Stimulated activated naive CD8-positive, alpha-beta T cell treated with anti-CD3 and anti-CD28 coated beads, Interleukin-15, Interleukin-2, amounts not matched to agents 100 ng/mL and 50 ng/mL, for 24 hours (primary cell): Measurements from ENCODE around the gene OR51E1.

ENCODE experiments used
- H3K27ac Mint-ChIP-seq: one replicate; pipeline ENCODE4 v1.8.0; 2021; ENCODE audit warnings: mild to moderate bottlenecking, mixed read lengths
- H3K27me3 Mint-ChIP-seq: one replicate; pipeline ENCODE4 v1.8.0; 2021; ENCODE audit warnings: mixed read lengths
- H3K36me3 Mint-ChIP-seq: one replicate; pipeline ENCODE4 v1.8.0; 2021; ENCODE audit warnings: low read depth, mixed read lengths
- H3K4me1 Mint-ChIP-seq: one replicate; pipeline ENCODE4 v1.8.0; 2021; ENCODE audit warnings: low read depth, mixed read lengths
- H3K4me3 Mint-ChIP-seq: one replicate; pipeline ENCODE4 v1.8.0; 2021; ENCODE audit warnings: mild to moderate bottlenecking, mixed read lengths
- H3K9me3 Mint-ChIP-seq: one replicate; pipeline ENCODE4 v1.8.0; 2021; ENCODE audit warnings: mixed read lengths

The OR51E1 gene

GRCh38 chr11:4673781-4674180, 30.0 kb downstream of the OR51E1 start:
- Mint-ChIP-seq H3K27ac (no peak overlapping the region), H3K27me3 (peaks cover 28% of the 10 kb centered on the region), H3K36me3 (no peaks in the 10 kb centered on the region), H3K4me3 (no peak overlapping the region), H3K9me3 (no peaks in the 10 kb centered on the region), H3K4me1 (no peaks in the 10 kb centered on the region)

- Mint-ChIP-seq H3K27me3 (peaks cover 24% of the 10 kb centered on the region), H3K27ac (no peak overlapping the region), H3K4me3 (no peak overlapping the region), H3K9me3 (no peaks in the 10 kb centered on the region), H3K4me1 (no peaks in the 10 kb centered on the region), H3K36me3 (no peaks in the 10 kb centered on the region)
These were observed 34.2 kb downstream of the OR51E1 start for GRCh38 chr11:4677948-4678347.

- H3K27ac Mint-ChIP-seq: no peak overlapping the region
- no peak overlapping the region for H3K4me3 Mint-ChIP-seq
- H3K4me1 Mint-ChIP-seq: no peaks in the 10 kb centered on the region
- H3K36me3 Mint-ChIP-seq: no peaks in the 10 kb centered on the region
- H3K27me3 Mint-ChIP-seq: peaks cover 19% of the 10 kb centered on the region
- H3K9me3 Mint-ChIP-seq: no peaks in the 10 kb centered on the region
These were observed 36.6 kb downstream of the OR51E1 start for GRCh38 chr11:4680341-4680740.

DNA sequence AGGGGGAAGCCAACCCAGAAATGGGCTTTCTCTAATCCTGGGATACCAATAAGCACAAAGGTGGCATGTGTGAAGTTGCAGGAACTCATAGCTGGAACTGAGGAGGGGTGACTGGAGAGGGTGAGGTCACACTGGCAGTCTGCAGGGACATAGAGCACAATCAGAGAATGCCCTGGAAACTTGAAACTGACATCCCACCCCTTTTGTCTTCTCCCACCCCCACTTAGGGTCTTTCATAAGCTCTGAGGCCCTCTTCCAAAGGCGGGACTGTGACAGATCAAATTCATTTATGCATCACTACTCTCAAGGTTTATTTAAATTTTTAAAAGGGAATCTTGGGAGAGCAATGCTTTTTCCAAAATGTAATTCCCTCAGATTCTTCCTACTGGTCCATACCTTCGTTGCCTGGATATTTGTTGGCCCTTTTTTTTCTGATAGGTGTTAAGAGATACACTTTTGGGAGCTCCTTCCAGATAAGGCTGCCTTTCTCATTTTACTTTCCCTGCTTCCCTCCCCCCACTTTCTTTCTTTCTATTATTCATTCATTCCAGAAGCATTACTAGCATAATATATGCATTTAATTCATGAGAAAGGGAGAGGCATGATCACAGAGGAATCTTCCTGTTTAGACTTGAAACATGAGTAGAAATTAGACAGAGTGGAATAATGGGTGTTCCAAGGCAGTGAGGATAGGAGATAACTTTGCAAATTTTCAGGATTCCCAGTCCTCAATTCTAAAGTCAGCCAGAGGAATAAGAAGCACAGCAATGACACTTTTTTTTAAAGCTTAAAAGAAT, 39.0 kb downstream of the OR51E1 start:
- Mint-ChIP-seq H3K36me3 (no peaks in the 10 kb centered on the region), H3K4me1 (no peaks in the 10 kb centered on the region), H3K27me3 (peaks cover 11% of the 10 kb centered on the region), H3K27ac (no peak overlapping the region), H3K9me3 (no peaks in the 10 kb centered on the region), H3K4me3 (no peak overlapping the region)

GRCh38 chr11:4684631-4685285, 41.0 kb downstream of the OR51E1 start:
- Mint-ChIP-seq H3K27me3 (peaks cover 11% of the 10 kb centered on the region), H3K36me3 (no peaks in the 10 kb centered on the region), H3K9me3 (no peaks in the 10 kb centered on the region), H3K27ac (no peak overlapping the region), H3K4me1 (no peaks in the 10 kb centered on the region), H3K4me3 (no peak overlapping the region)

GRCh38 chr11:4695442-4695841, 51.7 kb downstream of the OR51E1 start:
- H3K36me3 Mint-ChIP-seq: no peaks in the 10 kb centered on the region
- H3K9me3 Mint-ChIP-seq: no peaks in the 10 kb centered on the region
- no peaks in the 10 kb centered on the region for H3K4me1 Mint-ChIP-seq
- peaks cover 7% of the 10 kb centered on the region for H3K27me3 Mint-ChIP-seq
- no peak overlapping the region for H3K4me3 Mint-ChIP-seq
- H3K27ac Mint-ChIP-seq: no peak overlapping the region

DNA sequence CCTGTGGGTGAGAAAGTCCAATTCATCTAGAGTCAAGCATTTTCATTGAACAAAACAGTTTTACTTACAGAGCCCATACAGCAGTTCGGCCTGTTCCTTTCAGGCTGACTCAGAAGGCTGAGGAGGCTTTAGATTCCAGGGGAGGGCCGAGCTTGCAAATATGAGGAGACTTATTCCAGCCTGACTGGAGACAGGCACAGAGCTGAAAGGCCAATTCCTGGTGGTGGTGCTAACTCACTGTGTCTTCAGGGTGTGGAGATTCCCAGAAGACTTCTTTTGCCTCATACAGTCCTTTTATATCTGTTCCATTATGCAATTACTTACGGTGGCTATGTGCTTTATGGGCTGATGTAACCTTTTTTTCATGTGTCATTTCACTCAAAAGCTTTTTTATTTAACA, 53.8 kb downstream of the OR51E1 start, which contains the start of gene OR51E2:
OR51E2 (minus strand) TSS at position 269 of the 400 bp plus-strand sequence. CDS start 15,142 bp downstream, outside the sequence.
- Mint-ChIP-seq H3K36me3 (no peaks in the 10 kb centered on the region), H3K27me3 (peaks cover 4% of the 10 kb centered on the region), H3K4me3 (no peak within 1 kb of the TSS), H3K4me1 (no peaks in the 10 kb centered on the region), H3K9me3 (no peaks in the 10 kb centered on the region), H3K27ac (no peak within 1 kb of the TSS)

DNA sequence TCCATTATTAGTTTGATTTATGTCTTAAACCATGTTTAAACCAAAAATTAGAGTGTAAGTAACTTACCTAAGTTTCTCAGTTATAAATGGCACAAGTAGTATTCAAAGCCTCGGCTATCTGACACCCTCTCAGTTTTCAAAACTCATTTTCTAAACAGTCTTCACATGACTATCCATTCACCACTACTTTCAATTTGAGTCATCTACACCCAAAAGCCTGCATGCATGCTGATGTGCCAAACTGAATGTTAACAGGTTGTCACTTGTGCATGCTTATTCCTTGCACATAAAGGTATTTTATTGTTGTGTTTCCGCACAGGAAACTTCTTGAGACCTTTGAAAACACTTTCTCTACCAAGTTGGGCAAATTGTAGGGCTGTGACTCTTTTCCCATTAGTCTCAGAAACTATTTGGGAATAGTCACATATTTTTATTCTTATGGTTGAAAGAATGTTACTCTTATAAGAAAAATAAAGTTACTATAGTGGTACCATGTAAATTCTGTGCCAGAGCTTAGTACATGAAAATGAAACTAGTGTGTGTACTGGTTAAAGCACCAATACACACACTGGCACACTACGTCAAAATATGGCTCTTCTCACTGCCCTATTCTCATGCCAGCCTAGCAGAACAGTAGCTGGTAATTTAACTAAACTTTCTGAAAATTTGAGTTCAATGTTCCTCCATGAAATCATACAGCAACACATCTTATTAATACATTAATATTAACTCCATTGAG, 56.1 kb downstream of the OR51E1 start:
- H3K36me3 Mint-ChIP-seq: no peaks in the 10 kb centered on the region
- H3K9me3 Mint-ChIP-seq: no peaks in the 10 kb centered on the region
- H3K27ac Mint-ChIP-seq: no peak overlapping the region
- no peak overlapping the region for H3K4me3 Mint-ChIP-seq
- H3K27me3 Mint-ChIP-seq: peaks cover 4% of the 10 kb centered on the region
- H3K4me1 Mint-ChIP-seq: no peaks in the 10 kb centered on the region

DNA sequence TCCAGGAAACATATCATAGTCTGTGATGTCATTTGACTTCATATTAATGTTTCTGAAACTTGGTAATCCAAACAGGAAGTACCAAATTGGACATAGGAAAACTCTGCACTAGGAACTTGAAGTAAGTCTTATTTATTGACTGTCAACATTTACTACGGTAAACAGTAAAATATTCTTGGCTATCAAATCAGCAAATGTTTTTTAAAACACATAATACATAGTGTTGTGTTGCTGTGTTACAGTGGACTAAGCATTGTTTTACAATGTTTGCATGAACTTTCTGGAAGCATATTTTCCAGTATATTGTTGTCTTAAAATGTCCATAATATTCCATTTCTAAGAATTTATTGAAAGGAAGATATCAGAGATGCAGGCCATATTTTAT, 56.6 kb downstream of the OR51E1 start:
- Mint-ChIP-seq H3K4me1 (no peaks in the 10 kb centered on the region), H3K27ac (no peak overlapping the region), H3K27me3 (peaks cover 4% of the 10 kb centered on the region), H3K36me3 (no peaks in the 10 kb centered on the region), H3K9me3 (no peaks in the 10 kb centered on the region), H3K4me3 (no peak overlapping the region)

DNA sequence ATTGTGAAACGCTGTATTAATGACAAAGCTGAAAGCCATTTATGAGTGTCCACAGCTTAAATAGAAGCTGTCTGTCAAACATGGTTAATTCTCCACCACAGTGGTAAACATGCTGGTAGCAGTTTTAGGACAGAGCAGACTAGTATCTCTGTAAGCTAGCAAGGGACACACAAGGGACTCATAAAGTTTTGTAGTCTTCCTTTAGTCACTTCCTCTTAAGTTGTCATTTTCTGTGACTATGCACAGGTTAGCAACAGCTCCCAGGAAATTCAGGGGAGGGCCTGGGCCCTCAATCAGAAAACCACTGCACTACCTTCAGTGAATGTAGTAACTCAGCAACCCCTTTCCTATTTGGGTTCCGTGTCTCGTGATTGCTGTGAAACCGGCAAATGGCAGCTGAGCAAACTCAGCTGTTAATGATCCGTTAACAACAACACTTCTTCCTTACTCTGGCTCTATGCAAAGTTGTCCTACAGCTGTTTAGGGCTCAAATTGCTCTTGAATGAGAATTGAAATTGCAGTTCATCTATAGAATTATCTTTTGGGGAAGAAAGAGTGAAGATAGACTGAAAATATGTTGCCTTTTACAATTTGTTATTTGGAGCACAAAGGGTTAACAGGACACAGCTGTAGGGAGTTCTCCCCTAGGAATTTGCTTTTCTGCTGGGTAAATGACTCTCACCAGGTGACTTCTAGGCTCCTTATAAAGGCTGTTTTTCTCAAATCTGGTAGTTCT, 60.4 kb downstream of the OR51E1 start, which contains the start of gene MMP26:
MMP26 (plus strand) TSS at position 731 of the 736 bp plus-strand sequence.
- H3K4me1 Mint-ChIP-seq: no peaks in the 10 kb centered on the region
- H3K4me3 Mint-ChIP-seq: no peak within 1 kb of the TSS
- H3K36me3 Mint-ChIP-seq: no peaks in the 10 kb centered on the region
- H3K27me3 Mint-ChIP-seq: peaks cover 20% of the 10 kb centered on the region
- H3K27ac Mint-ChIP-seq: no peak within 1 kb of the TSS
- no peaks in the 10 kb centered on the region for H3K9me3 Mint-ChIP-seq

GRCh38 chr11:4704790-4705334, 61.1 kb downstream of the OR51E1 start:
- peaks cover 20% of the 10 kb centered on the region for H3K27me3 Mint-ChIP-seq
- H3K4me3 Mint-ChIP-seq: no peak overlapping the region
- H3K27ac Mint-ChIP-seq: no peak overlapping the region
- H3K4me1 Mint-ChIP-seq: no peaks in the 10 kb centered on the region
- H3K9me3 Mint-ChIP-seq: no peaks in the 10 kb centered on the region
- H3K36me3 Mint-ChIP-seq: no peaks in the 10 kb centered on the region
